T-helper 2 cell (primary cell): ENCODE data around the gene RRBP1.

Source experiments
- DNase-seq, 5 experiments: peaks; one replicate each; pipeline versions ENCODE4 v3.0.0 to v3.0.0-alpha.2; 2012 to 2022

The RRBP1 gene

DNA sequence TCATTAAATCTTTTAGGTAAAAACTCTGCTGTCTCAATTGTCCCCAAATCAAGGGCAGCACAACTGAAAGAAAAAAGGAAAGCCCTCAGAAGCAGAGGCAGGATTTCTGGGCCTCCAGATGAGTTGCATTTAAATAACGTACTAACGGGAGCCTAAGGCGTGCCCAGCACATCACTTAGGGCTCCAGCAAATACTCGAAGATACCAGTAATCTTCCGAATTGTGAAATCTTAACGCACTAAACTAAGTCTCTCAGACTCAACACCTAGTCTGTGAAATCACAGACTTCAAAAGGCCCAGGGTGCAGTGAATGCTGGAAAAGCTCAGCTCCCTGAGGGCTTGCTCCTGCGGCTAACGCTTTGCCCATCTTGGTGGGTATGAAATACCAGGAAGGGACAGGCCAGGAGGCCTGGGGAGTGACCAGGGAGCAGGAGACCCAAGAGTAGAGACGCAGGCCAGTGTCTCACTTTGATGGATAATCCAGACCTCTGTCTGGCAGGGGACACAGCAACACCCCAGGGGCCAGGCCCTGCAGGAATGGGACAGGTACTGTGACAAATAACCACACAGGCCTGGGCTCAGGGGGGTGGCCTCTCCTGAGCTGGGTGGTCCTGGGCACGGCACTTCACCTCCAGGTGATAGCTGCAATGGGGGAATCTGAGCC, 36.4 kb downstream of the RRBP1 start:
- no peak for DNase-seq

DNA sequence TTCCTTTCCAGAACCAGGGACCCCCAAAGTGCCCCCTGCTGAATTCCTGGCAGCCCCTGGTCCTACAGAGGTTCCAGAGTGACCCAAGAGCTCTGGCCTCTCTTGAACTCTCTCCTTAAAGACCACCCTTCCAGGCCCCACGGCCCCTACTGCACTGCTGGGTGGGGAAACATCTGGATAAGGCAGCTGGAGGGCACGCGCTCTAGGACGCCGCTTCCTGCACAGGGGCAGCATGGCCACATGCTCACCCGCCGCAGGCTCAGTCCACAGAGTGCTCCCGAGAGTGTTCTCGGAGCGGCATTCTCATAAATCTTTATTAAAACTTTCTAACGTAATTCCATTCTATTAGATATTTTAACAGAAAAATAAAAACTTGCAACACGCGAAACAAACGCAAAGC, 37.0 kb downstream of the RRBP1 start:
- DNase-seq = no peak

DNA sequence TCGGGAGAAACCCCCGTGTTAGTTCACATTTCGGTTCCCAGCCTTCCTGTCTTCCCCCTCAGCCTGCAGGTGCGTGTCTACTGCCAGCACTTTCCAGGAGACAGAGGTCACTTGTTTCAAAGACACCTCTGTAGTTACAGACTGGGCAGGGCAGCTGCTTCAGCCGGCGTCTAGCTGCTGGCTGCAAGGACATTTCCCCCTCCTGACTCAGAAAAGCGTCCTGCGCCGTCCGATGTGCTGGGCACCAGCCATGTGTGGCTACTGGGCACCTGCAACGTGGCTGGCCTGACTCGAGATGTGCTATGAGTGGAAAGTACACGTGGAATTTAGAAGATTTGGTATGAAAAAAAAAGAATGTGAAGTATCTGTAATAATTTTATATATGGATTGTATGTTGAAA, 37.6 kb downstream of the RRBP1 start:
- no peak for DNase-seq

DNA sequence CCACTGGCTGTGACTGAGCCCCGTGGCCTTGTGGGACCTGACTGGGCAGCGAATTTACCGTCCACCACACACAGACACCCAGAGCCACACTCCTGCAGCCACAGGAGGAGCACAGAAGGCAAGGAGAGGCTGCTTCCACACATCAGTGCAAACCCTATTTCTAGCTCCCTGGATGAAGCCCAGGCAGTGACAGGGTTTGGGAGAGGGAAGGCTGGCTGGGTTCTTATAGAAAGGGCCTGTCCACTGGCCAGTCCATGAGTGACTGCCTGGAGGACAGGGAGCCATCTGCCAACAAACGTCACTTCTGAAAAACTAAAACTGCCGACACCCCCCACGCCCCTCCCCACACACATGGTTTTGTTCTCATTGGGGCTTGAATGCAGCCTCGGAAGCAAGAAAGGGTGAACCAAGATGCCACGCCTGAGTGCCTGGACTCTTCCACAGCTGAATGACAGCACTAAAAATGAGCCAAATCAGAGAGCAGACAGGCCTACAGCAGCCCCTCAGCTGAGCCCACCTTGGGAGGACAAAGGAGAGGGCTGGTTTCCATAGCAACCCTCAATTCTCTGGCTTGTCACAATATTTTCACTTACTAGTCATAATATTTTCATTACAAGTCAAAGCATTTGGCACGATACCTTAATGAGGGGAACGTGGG, 38.4 kb downstream of the RRBP1 start:
- no peak for DNase-seq

DNA sequence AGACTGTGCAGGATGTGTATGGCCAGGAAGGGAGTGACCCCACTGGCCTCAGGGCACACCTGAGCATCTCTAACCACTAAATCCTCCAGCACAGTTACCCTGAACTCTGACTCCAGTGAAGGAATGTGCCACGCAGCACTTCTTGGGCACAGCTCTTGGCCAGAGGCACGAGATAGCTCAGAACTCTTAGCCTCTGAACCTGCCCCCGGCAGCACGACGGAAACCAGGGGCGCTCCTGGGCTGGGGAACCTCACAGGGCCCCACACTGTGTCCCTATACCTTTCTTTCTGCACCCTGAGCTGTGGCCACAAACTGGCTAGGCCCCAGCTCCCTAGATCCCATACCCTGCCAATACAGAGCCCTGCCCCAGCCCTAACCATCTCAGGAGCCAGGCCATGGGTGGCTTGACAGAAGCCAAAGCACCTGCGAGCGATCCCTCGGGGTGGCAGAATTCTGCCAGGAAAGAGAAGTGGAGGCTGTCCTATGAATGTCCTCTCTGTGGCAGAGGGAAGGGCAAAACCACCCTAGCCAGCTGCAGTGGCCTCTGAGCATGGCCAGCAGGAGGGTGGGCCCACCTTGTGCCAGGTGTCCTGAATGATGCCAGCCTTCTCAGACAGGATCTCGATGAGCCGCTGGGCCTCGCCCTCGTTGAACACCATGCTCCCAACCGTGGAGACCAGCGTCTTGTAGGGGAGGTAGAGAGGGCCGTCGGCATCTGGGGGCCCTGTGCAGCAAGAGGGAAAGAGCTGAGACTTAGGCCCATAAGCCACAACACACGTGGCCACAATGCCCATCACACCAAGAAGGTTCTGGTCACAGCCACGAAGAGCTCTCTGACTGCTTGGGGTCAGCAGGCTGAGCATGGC, 39.4 kb downstream of the RRBP1 start:
- no peak for DNase-seq

DNA sequence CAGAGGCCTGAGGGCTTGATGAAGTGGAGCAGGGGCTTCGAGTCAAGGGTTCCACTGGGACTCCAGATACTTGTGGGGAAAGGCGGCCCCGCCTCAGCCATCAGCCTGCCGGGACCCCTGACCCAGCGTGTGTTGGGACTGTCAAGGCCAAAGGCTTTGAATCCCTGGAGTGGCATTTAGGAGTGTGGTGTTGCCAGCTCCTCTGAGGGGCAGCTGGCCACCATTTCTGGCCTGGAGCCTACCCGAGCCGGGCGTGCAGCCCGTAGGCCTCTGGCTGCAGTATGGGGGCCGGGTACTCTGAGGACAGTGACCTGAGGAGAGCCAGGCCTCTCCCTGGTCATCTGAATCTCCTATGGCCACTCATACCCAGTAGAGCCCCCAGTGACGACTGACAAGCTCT, 40.0 kb downstream of the RRBP1 start:
- no peak for DNase-seq

DNA sequence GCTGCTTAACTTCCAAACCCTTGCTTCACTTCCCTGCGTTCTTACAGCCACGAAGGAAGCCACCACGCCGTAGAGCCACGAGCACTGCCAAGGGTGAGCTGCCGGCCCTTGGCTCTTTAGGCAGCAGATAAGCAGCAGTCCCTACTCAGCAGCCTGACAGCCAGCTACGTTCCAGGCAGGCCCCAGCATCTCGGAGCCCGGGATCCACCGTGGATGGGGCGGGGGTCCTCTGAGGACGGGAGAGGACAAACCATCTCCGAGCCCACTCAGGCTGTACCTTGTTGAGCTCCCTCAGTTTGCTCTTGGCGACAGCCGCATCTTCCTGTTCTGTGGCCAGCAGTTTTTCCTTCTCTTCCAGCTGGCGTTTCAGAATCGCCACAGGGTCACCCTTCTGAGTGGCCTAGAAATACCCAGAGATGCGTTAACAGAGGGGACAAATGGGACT, 40.5 kb downstream of the RRBP1 start:
- DNase-seq = no peak

DNA sequence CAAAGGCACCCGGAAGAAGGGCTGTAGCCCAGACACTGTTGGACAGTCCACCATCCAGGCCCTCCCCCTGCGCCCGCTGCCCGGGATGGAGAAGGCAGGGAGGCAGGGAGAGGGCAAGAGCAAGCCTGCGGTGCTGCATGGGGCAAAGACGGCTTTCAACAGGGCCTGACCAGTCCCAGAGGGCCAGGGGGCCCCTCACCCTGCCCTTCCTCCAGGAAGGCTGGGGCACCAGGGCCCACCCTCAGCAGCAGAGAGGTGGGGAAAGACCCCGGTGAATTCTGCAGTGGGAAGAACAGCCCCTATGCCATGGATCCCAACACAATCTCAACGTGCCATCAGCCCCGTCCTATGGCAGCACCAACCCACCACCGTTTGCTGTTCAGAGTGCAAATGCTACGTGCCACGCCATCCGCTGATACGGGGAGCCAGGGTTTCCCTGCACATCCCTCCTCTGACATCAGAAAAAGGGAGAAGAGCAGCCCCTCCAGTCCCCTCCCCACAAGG, 41.1 kb downstream of the RRBP1 start:
- DNase-seq = no peak

DNA sequence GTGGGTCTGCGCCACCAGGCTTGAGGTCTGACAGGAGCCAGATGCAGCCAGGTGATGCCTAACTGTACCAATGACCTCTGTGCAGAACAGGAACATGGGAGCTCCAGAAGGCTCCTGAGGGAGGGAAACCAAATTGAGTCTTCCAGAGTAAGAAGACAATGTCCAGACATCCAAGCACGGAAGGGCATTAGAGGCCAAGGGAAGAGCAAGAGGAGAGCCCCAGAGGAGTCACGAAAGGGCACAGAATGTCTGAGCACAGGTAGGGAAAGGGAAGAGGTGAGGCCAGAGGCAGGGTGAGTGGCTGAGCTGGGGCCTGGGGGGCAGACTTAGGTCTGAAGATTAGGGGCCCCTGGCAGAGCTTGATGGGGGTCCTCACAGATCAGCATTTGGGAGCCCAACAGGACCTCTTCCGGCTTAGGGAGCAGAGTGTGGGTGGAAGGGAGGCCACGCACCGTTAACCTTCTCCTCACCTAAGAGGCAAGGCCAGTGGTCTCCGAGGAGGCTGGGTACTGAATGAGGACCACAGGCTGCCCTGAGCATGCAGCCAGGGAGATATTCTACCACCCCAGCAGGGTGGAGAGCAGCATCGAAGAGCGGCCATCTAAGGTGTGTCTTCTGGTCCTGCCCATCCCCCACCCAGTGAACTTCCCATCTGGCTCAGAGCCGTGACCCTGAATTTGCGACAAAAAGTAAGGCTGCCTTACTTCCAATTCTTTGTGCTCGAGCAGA, 41.7 kb downstream of the RRBP1 start:
- no peak for DNase-seq

DNA sequence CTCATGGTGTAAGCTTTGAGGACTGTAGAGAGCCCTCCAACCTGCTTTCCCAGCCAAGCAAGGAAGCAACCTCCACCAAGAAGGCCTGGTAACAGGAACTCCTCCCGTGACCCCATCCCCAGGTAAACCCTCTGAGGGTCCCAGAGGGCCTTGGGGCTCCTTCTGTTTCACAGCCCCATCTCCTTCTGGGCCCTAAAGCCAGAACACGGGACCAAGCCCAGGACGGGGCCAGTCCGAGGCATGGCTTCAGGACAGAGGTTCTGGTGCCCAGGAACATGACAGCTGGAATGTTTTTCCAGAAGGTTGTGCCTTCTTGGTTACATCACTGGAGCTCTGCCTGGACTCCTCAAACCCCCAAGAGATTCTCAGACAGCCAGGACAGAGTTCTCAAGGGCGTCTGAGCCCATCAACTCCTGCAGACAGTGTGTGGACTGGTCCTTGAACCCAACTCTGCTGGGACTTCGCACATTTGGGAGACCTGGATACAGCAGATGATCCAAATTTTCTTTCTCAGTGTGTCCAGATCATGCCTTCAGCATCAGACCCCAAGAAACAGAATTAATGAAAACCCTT, 43.1 kb downstream of the RRBP1 start:
- DNase-seq = no peak

DNA sequence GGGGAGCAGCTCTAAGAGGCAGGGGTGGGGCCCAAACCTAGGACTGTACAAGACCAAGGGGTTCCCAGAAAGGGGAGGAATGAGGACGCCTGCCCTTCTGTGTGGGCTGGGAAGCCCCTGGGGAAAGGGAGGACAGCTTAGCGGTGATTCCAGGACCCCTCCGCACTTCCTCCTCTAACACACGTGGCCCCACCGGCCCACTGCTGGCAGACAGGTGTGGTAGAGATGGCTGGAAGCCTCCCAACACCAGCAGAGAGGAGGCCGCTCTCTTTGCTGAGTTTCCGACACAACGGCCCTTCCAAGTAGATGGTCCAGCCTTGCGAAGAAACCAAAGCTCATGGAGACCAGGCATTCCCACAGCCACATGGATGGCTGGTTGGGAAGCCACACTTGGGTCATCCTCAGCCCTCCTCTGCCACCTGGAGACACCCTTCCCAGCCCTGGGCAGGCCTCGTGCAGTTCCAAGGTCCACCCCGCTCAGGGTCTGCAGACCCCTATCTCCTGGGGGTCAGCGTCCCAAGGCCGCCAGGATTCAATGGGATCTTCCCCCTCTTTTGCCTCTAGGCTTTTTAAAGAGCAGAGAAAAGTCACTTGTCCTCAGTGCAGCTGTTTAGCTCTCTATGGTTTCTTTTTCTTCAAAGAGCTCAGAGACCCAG, 43.9 kb downstream of the RRBP1 start:
- DNase-seq = no peak

DNA sequence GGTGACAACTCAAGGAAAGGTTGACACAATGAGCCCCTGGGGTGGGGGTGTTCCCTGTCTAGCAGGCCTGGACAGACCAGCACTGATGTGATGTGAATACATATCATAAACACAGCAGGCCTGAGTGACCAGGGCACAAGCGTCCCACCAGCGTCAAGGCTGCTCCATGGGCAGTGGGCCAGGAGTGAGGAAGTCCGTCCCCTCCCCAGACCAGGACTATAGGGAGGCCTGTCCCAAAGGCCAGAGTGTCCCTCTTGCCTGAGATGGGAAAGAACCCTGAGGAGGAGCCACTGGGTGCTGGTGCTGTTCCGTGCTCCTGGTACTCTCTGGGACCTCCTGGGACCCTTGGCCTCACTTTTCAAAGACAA, 44.6 kb downstream of the RRBP1 start:
- no peak for DNase-seq

DNA sequence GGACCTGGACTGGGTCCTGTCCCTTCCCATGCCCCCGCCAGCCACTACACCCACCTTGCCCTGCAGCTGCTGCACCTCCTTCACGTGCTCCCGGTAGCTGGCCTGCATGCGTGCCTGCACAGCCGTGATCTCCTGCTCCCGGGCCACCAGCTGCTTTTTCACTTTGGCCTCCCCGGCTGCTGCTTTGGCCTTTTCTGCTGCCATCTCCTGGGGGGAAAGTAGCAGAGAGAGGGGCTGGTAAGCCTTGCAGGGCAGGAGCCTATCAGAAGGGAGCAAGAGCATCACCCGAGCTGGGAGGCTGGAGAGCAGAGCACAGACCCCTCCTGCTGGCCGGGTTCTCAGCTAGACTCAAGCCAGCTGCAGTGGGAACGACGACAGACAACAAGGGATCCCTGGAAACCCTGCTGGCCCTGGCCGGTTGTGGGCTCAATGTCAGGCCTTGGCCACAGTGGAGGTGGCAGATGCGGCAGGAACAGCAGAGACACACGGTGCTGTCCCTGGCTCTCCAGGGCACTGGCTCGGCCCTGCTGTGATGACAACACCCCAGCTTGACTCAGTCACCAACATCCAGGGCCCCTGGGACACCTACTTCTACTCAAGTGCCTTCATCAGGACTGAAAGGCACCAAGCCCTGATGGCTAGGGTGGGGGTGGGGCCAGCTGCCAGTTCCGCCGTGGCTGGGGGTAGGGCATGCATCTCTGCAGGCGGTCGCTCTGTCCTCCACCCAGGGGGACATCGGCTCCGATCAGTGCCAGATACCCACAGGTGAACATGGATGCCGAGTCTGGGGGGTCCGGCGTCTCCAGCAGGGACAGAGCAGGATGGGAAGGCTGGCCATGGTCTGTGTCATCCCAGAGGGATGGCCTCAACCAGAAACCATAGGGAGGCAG, 45.3 kb downstream of the RRBP1 start:
- DNase-seq = no peak

DNA sequence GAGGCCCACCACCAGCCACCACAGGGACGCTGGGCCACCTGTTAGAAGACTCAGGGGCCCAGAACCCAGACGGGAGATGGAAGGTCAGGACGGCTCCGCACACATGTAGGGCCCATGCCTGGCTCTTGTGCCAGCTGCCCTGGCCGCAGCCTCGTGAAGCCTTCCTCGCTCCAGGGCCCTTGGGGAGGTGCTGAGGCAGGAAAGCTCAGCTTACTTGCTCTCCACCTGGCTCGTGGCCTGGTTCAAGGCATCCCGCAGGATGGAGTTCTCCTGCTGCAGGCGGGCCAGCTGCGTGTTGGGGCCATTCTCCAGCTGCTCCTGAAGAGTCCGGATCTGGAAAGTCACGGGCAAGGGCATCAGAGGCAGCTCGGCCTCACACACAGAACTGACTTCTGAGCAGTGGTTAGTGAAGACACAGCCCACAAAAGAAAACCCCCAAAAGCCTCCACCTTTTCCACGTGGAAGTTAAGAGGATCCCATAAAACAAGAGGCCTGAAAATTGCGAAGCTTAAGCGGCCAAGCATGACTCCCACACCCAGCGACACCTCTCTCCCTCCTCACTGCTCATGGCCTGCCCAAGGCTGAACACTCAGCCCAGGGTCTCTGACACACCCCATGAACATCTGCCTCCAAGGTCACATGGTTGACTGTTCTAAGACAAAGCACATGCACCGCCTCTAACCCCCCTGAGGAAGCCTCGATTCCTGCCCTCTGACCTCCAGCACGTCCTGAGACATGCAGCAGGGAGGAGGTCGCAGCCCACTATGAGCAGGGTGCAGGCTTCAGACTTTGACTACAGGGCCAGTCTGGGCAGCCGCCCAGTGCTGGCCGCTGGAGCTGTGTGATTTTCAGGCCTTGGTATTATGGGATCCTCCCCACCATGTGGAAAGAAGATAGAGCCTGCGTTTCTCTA, 46.5 kb downstream of the RRBP1 start:
- DNase-seq = no peak

DNA sequence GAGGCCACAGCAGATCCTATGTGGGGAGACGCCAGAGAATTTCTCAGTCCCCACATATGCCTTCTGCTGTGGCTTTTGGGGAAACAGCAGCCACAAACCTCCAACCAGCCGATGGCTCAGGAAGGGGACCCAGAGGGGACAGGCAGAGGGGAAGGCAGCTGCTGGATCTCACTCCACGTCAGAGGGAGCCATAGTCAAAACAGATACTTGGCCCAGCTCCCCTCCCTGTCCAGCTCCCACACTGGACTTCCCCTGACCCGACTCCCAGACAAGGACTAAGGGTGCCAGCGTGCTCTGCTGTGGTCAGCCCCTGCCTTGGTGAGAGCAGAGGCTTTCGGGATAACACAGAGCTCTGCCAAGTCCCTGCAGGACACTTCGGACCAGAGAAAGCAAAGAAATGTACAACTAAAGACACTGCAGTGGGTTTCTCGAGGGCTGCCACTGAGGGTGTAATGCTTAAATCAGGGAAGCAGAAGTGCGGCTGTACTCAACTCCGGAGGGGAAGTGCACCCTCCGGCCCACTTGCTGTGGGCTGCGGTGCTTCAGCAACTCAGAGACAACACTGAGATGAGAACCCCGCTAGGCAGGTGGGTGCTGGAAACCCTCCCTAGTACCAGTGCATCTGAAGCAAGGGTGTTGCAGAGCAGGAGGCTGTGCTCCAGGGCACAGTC, 47.2 kb downstream of the RRBP1 start:
- DNase-seq = no peak

DNA sequence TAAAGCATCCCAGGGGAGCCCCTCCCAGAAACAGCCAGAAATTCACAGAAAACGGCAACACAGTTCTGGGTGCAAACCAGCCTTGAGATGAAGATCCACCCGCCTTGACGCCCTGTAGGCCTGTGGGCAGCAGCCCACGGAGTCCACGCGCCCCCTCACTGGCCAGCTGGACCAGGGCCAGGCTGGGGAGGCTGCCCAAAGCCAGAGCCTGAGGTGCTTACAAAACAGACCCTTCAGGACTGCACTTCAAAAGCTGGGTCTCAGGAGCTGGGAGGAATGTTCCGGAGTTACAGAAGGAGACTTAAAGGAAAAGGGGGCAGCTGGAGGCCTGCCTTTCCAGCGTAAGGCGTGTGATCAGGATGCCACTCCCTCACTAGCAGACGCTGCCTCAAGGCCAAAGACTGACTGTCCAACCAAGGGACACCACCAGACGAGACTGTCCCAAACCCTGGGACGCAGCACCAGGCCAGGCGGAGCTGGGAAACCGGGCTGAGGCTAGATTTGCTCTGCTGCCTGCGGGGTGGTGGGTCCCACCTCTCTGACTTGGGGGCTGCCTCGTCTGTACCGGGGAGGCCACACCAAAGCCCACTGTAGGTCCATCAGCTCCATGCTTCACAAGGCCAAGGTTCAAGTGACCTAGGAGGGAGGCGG, 48.1 kb downstream of the RRBP1 start:
- no peak for DNase-seq

DNA sequence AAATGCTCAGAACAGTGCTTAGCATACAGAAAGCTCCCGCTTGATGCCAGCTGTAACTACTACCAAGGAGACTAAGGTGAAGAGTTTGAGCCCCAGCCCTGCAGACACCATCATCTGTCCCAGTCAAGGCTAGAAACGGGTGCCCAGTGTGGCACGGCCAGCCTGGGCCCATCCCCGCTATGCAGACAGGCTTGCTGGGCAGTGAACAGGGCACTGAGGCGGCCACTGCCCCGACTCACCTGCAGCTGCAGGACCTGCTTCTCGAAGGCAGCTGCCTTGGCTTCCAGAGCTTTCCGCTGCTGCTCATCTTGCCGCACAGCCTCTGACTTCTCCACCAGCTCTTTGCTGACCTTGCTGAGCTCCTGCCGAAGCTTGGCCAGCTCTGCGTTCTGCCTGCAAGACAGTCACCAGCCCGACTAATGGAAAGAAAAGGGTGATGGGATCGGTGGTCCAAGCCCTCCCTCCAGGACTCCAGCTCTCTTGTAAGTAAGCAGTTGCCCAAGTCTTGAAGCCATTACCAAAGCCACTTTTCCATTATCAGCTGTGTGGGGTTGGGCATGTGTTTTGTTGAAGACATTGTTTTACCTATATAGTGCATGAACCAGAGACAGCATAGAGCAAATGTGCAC, 48.7 kb downstream of the RRBP1 start:
- no peak for DNase-seq
